Activated gamma-delta T cell (primary cell): ENCODE results near the gene LRPAP1.

ENCODE experiments used
- DNase-seq: peaks from one replicate; lab custom pipeline; 2025; lab: John Stamatoyannopoulos, UW

LRPAP1 gene

GRCh38 chr4:3501126-3501824, 30.9 kb downstream of the LRPAP1 start:
- no peak for DNase-seq

GRCh38 chr4:3500634-3501101, 31.6 kb downstream of the LRPAP1 start:
- no peak for DNase-seq

GRCh38 chr4:3500111-3500510, 32.1 kb downstream of the LRPAP1 start:
- DNase-seq, result no peak

DNA sequence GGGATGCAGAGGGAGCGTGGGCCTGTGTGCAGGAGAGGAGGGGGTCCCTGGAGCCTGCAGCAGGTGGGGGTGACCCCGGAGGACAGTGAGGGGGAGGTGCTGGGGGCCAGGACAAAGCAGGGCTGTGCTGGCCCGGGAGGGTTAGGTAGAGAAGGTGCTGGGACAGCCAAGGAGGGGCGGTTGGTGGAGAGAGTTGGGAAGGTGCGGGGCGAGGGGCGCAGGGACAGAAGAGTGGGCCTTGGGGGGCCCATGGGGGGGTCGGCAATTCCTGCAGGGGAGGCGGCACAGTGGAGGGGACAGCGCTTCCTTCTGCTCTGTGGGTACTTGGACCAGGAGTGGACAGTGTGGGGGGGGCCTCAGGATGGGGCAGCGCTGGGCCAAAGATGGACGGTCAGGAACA, 32.5 kb downstream of the LRPAP1 start:
- no peak for DNase-seq

- no peak for DNase-seq
Measured at GRCh38 chr4:3498901-3499510, 33.2 kb downstream of the LRPAP1 start.

GRCh38 chr4:3498407-3498806, 33.8 kb downstream of the LRPAP1 start:
- no peak for DNase-seq

GRCh38 chr4:3497523-3498389, 34.5 kb downstream of the LRPAP1 start:
- no peak for DNase-seq

- DNase-seq, result no peak
Measured at GRCh38 chr4:3497095-3497494, 35.1 kb downstream of the LRPAP1 start.

DNA sequence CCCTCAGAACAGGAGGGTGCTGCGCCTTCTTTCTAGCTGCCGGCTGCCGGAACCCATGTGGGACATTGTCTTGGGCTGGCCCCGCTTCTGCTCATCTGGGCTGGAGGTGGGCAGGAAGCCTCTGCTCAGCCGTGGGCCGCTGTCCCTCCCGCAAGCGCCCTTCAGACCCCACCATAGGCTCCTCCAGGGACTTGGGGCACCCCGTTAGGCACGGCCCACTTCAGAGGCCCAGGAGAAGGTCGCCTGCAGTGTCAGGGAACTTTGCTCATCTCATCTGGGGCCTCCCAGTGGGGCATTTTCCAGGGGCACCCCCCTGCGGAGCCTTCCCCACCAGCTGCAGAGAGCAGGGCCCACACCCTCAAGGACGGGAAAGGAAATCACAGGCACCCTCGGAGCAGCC, 36.2 kb downstream of the LRPAP1 start:
- DNase-seq, result no peak

DNA sequence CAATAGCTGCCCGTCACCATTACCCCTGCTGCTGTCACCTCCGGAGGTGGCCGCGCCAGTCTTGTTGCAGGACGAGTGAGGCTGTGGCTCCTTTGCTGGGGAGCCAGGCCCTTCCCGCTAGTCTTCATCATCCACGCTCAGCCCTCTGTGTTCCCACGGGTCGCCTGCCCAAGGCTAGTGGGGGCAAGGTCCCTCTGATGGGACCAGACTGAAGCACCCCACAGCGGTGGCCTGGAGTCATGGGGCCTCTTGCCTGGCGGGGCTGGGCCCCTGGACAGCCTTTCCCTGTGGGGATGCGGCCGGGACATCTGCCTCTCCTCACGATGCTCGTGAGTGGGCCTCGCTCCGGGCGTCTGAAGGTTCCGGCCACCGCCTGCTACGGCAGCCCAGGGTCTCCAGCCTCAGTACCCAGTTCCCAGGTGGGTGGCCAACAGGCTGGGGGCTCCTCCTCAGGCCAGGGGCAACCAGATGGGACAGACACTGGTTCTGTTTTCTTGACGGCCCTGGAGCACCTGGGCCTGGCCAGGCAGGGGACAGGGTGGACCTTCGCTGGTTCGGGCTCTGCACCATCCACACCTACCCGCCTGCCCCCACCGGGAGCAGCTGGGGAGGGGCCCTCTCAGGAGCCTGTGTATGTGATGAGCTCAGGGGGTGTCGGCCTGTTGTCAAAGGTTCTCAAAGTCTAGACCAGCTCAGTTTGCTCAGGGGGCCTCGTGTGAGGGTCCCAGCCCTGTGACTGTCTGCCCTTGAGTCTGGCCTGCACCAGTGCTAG, 36.8 kb downstream of the LRPAP1 start:
- DNase-seq, result no peak

DNA sequence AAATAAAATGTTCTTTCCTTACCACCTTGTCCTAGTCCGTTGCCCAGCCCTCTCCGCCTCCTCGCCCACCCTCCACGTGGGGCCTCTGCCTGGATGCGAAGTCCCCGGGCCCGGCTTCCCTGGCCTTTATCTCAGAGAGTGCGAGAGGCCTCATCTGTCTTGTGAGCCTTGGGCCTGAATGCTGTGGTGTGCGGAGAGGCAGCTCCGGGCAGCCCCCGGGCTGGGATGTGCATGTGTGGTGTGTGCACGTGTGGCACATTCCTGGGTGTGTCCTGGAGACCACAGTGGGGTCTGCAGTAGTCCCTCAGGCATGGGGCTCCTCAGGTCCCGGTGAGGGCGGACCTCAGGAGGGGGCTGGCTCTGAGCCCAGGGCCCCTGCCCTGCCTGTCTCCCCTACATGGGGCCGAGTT, 37.8 kb downstream of the LRPAP1 start:
- no peak for DNase-seq

- DNase-seq, result no peak
Measured at GRCh38 chr4:3493720-3494461, 38.3 kb downstream of the LRPAP1 start.

DNA sequence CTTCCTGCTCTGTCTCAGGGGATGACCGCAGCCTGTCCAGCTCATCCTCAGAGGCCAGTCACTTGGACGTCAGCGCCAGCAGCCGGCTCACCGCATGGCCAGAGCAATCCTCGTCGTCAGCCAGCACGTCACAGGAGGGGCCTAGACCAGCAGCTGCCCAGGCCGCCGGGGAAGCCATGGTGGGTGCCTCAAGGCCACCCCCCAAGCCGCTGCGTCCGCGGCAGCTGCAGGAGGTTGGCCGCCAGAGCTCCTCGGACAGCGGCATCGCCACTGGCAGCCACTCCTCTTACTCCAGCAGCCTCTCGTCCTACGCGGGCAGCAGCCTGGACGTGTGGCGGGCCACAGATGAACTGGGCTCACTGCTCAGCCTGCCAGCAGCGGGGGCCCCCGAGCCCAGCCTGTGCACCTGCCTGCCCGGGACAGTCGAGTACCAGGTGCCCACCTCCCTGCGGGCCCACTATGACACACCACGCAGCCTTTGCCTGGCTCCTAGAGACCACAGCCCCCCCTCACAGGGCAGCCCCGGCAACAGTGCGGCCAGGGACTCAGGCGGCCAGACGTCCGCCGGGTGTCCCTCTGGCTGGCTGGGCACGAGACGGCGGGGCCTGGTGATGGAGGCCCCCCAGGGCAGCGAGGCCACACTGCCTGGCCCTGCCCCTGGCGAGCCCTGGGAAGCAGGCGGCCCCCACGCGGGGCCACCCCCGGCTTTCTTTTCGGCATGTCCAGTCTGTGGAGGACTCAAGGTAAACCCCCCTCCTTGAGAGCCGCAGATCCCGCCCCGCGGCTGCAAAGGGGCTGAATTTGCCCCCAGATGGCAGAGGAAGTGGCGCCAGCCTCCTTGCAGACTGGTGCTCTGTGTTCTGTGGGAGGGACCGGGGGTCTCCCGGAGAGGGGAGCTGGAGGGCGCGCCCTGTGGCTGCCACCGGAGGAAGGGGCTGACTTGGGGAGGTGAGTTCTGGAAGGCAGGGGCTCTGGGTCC, 39.2 kb downstream of the LRPAP1 start:
- DNase-seq, result no peak

DNA sequence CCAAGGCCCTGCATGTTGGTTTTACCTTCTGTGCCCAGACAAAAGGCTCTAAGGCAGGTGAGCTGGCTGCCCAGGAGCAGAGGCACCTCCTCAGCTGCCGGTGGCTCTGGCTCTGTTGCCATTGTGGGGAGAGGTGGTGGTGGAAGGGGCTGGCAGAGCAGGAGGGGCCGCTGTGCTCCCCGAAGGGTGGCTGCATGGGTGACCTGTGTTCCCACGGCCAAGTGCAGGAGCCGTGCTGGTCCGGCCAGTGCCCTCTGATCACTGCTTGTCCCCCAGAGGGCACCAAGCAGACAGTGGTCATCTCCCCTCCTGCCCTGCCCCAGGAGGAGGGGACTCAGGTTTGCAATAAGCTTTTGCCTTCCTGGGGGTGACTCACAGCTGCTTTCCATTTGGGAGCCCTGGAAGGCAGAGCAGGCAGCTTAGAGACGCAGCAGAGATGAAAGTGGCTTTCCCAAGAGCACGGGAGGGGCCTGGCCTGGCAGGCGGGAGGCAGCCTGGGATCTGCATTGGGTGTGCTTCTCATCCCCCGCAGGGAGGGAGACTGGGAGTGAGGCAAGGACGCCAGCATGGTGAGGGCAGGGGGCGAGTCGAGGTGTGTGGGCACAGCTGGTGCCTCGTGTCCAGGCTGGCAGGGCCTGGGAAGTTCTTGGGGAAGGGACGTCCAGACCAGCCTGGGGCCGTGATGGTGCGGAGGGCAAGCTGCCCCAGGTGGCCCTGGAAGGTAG, 40.4 kb downstream of the LRPAP1 start:
- DNase-seq, result no peak

DNA sequence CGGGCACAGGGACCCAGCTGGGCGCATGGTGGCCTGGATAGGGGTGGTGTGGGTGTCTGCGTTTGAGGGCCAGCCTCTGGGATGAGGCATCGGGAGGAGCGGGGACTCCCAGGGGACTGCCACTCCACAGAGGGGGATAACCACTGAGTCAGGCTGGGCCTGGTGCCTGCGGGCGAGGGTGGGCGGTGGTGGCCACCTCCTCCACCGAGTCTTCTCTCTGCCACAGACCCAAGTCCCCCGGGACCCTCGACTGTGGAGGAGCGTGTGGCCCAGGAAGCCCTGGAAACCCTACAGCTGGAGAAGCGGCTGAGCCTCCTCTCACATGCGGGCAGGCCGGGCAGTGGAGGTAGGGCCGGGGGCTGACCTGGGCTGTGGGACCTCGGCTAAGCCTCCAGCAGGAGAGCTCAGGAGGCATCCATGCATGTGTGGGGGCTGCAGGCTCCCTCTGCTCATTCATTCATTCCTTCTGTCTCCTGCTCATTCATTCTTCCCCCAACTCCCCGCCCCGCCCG, 42.7 kb downstream of the LRPAP1 start:
- no peak for DNase-seq

DNA sequence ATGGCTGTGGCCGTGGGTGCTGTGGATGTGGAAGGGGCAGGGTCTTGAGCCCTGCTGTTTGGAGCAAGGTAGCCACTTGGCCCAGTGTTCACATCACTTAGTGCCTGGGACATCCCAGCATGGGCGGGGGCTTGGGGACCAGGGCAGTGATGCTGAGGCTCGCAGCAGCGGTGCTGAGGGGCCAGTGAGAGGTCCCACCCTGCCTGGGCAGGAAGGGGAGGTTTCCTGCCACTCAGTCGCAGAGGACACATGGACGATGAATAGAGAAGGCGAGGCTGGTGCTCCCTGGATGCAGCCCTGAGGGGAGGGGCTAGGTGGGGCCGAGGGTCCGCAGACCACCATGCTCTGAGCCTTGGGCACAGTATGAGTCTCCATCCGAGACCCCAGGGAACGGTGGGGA, 43.4 kb downstream of the LRPAP1 start:
- DNase-seq, result no peak

DNA sequence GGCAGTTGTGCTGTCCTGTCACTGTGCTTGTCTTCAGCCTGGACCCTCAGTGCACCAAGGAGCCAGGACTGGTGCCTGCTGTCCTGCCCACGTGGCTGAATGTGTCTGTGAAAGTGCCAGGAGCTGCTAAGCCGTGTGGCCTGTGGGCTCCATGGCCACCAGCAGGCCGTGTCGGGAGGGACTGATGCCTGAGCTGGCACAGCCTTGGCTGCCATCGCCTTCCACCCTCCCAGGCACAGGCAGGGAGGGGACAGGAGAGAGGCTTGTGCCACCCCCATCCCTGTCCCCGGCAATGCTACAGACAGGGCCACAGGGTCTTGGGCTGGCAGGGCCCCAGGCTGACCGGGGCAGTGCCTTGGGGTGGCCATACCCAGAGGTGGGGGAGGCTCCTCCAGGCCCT, 44.4 kb downstream of the LRPAP1 start:
- no peak for DNase-seq

DNA sequence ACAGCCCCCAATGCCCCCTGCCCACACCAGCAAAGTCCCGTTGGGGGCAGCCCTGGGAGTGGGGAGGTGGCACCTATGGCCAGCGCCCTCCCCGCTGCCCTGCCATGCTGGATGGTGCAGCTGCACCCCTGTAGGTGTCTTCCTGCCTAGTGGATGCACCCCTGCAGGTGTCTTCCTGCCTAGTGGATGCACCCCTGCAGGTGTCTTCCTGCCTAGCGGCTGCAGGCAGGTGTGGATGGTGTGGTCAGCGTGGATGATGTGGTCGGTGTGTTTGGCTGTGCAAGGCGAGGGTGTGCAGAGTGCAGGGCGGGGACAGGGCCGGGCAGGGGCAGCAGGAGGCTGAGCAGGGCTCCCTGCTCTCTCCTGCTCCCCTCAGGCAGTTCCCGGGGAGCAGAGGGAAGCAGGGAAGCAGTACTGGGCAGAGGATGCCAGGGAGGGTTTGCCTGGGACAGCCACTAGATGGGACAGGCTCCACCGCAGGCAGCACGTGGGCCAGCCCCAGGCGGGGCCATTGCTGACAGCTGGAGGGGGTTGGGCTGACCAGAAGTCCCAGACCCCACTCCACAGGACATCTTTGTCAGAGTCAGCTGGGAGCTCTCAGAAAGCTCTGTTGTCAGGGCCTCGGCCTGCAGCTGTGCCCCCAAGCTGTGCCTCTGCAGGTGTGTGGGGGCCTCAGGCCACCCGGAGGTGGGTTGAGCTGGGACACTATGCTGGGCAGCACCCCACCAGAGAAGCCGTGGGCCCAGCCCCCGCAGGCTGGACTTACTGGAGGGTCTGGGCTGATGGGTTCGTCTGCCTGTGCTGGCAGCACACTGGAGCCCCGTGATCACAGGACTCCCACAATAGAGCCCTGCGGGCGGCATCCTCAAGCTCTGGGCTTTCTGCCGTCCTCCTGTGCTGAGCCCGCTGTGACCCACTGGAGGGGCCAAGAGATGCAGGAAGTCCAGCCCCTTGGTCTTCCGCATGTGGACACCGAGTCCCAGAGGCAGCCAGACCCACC, 45.4 kb downstream of the LRPAP1 start:
- no peak for DNase-seq
